ENCODE data around the gene HSD17B12. TPM values are rescaled to one million over a fixed set of nuclear protein-coding genes. Genes with fewer than 3 reads are reported as not detected.

HSD17B12 gene
- total and polyA plus RNA-seq, 5 donors = 69.1 to 147 (median 104) TPM

Other genes starting within 250 kb of the HSD17B12 start
- 10 to 100 TPM; 15.1 to 18.6 (median 17.4) TPM for gene ALKBH3, start 200.1 kb downstream of the HSD17B12 start, total RNA-seq
- 17.4 TPM for gene ALKBH3, start 200.1 kb downstream of the HSD17B12 start, polyA plus RNA-seq